HEK293 (cell line): Measurements from ENCODE around the gene MAD2L2.

ENCODE experiments used
- CTCF ChIA-PET: fragments of 350-600 bp; formaldehyde crosslinking; extraction: SDS; loops from one replicate; lab custom pipeline; 2021; ENCODE audit warnings: antibody characterized with exemption; lab: Yijun Ruan, JAX
- POLR2A ChIA-PET: fragments of 300-600 bp; formaldehyde crosslinking; extraction: SDS; loops from one replicate; lab custom pipeline; 2020; ENCODE audit warnings: antibody characterized with exemption, inconsistent platforms; lab: Yijun Ruan, JAX
- H3K27ac ChIP-seq: fragments of 200-500 bp; sonication (Bioruptor generic); 2 replicates; pipeline ENCODE4 v1.5.1; 2014; ENCODE audit warnings: low read depth, low read length, control low read depth, inconsistent platforms; ENCODE audit errors: extremely low read depth
- H3K36me3 ChIP-seq, 2 experiments: fragments of 200-500 bp in 1 of 2; sonication (Bioruptor generic) in 1 of 2; 1 replicate in 1 of 2; 2 replicates in 1 of 2; pipeline ENCODE4 v1.5.1; 2014 to 2017; ENCODE audit warnings: inconsistent platforms in 2 of 2, low read length in 2 of 2; ENCODE audit not compliant: control insufficient read depth in 2 of 2, insufficient read depth in 1 of 2
- H3K4me1 ChIP-seq: fragments of 200-500 bp; sonication (Bioruptor generic); 2 replicates; pipeline ENCODE4 v1.5.1; 2014; ENCODE audit warnings: mild to moderate bottlenecking, low read length, inconsistent platforms; ENCODE audit not compliant: control insufficient read depth, insufficient read depth
- H3K4me3 ChIP-seq: 2 replicates; pipeline ENCODE4 v1.5.1; 2011; ENCODE audit warnings: low read depth, mild to moderate bottlenecking, control low read depth, low read length, moderate library complexity
- H3K9me3 ChIP-seq: fragments of 200-500 bp; sonication (Bioruptor generic); 2 replicates; pipeline ENCODE4 v1.5.1; 2014; ENCODE audit warnings: low read depth, low read length, inconsistent platforms; ENCODE audit not compliant: control insufficient read depth, insufficient read depth
- FEZF1 ChIP-seq: fragments of 450-650 bp; formaldehyde crosslinking; IDR thresholded peaks from 2 replicates; pipeline ENCODE4 v1.5.1; 2016; ENCODE audit warnings: missing biosample characterization, missing genetic modification characterization
- KLF10 ChIP-seq: fragments of 450-650 bp; IDR thresholded peaks from 2 replicates; pipeline ENCODE4 v1.5.1; 2018; ENCODE audit warnings: missing biosample characterization, mild to moderate bottlenecking, missing genetic modification characterization
- KLF8 ChIP-seq: fragments of 450-650 bp; formaldehyde crosslinking; IDR thresholded peaks from 2 replicates; pipeline ENCODE4 v1.5.1; 2016; ENCODE audit warnings: missing biosample characterization, missing genetic modification characterization
- ZBTB7A ChIP-seq: fragments of 450-650 bp; formaldehyde crosslinking; IDR thresholded peaks from 2 replicates; pipeline ENCODE4 v1.5.1; 2016; ENCODE audit warnings: low read depth, missing biosample characterization, missing genetic modification characterization
- ZNF274 ChIP-seq, 2 experiments: fragments of 200-500 bp in 1 of 2; fragments of 450-650 bp in 1 of 2; sonication (Bioruptor generic) in 1 of 2; formaldehyde crosslinking in 1 of 2; IDR thresholded peaks; 2 replicates each; pipeline versions ENCODE4 v1.5.1 to v1.6.1; 2014 to 2016; ENCODE audit warnings: borderline replicate concordance in 1 of 2, inconsistent platforms in 1 of 2, low read length in 1 of 2, missing biosample characterization in 1 of 2, missing genetic modification characterization in 1 of 2
- ZNF426 ChIP-seq: fragments of 450-650 bp; formaldehyde crosslinking; IDR thresholded peaks from 2 replicates; pipeline ENCODE4 v1.5.1; 2017; ENCODE audit warnings: missing biosample characterization, missing genetic modification characterization, mild to moderate bottlenecking, inconsistent platforms, moderate library complexity
- ZNF488 ChIP-seq: fragments of 450-650 bp; formaldehyde crosslinking; IDR thresholded peaks from 2 replicates; pipeline ENCODE4 v1.5.1; 2016; ENCODE audit warnings: missing biosample characterization, missing genetic modification characterization
- ZNF513 ChIP-seq: fragments of 450-650 bp; IDR thresholded peaks from 2 replicates; pipeline ENCODE4 v1.5.1; 2018; ENCODE audit warnings: missing biosample characterization, missing genetic modification characterization
- ZNF514 ChIP-seq: fragments of 450-650 bp; formaldehyde crosslinking; IDR thresholded peaks from 2 replicates; pipeline ENCODE4 v1.5.1; 2016; ENCODE audit warnings: missing biosample characterization, missing genetic modification characterization
- ZNF530 ChIP-seq: fragments of 450-650 bp; formaldehyde crosslinking; IDR thresholded peaks from 2 replicates; pipeline ENCODE4 v1.5.1; 2016; ENCODE audit warnings: low read depth, missing biosample characterization, missing genetic modification characterization
- ZNF544 ChIP-seq: fragments of 450-650 bp; formaldehyde crosslinking; IDR thresholded peaks from 2 replicates; pipeline ENCODE4 v1.5.0; 2017; ENCODE audit warnings: missing biosample characterization, missing genetic modification characterization
- ZNF600 ChIP-seq: fragments of 450-650 bp; formaldehyde crosslinking; IDR thresholded peaks from 2 replicates; pipeline ENCODE4 v1.5.1; 2016; ENCODE audit warnings: missing biosample characterization, missing genetic modification characterization
- ZNF626 ChIP-seq: fragments of 450-650 bp; sonication (Bioruptor Pico); formaldehyde crosslinking; IDR thresholded peaks from 2 replicates; pipeline ENCODE4 v1.5.1; 2018; ENCODE audit warnings: missing biosample characterization, missing genetic modification characterization, inconsistent platforms
- ZNF654 ChIP-seq: fragments of 450-650 bp; formaldehyde crosslinking; IDR thresholded peaks from 2 replicates; pipeline ENCODE4 v1.5.1; 2016; ENCODE audit warnings: low read depth, missing biosample characterization, missing genetic modification characterization
- ZNF677 ChIP-seq: fragments of 450-650 bp; IDR thresholded peaks from 2 replicates; pipeline ENCODE4 v1.5.0; 2018; ENCODE audit warnings: missing biosample characterization, mild to moderate bottlenecking, missing genetic modification characterization, moderate library complexity
- ZNF76 ChIP-seq: fragments of 450-650 bp; formaldehyde crosslinking; IDR thresholded peaks from 2 replicates; pipeline ENCODE4; 2016; ENCODE audit warnings: low read depth, missing biosample characterization, missing genetic modification characterization, borderline replicate concordance
- ZNF776 ChIP-seq: fragments of 450-650 bp; formaldehyde crosslinking; IDR thresholded peaks from 2 replicates; pipeline ENCODE4 v1.5.0; 2017; ENCODE audit warnings: missing biosample characterization, missing genetic modification characterization, borderline replicate concordance
- ZNF791 ChIP-seq: fragments of 450-650 bp; formaldehyde crosslinking; IDR thresholded peaks from 2 replicates; pipeline ENCODE4 v1.5.1; 2016; ENCODE audit warnings: missing biosample characterization, missing genetic modification characterization
- ZNF830 ChIP-seq: fragments of 450-650 bp; IDR thresholded peaks from 2 replicates; pipeline ENCODE4 v1.5.0; 2018; ENCODE audit warnings: missing biosample characterization, missing genetic modification characterization, low read depth, mild to moderate bottlenecking, moderate library complexity
- TF ChIP-seq, protein P1 (sequence below): fragments of 450-650 bp; formaldehyde crosslinking; optimal IDR thresholded peaks from 2 replicates; pipeline ENCODE3; 2016; ENCODE audit warnings: missing biosample characterization, mild to moderate bottlenecking, missing genetic modification characterization
- TF ChIP-seq, protein P2 (sequence below): fragments of 450-650 bp; formaldehyde crosslinking; IDR thresholded peaks from 2 replicates; pipeline ENCODE4 v1.5.1; 2016; ENCODE audit warnings: missing biosample characterization, missing genetic modification characterization
- TF ChIP-seq, protein P3 (sequence below): fragments of 450-650 bp; formaldehyde crosslinking; IDR thresholded peaks from 2 replicates; pipeline ENCODE4 v1.5.1; 2016; ENCODE audit warnings: missing biosample characterization, missing genetic modification characterization, low read depth
- TF ChIP-seq, protein P4 (sequence below): fragments of 450-650 bp; formaldehyde crosslinking; IDR thresholded peaks from 2 replicates; pipeline ENCODE4 v1.5.0; 2017; ENCODE audit warnings: missing biosample characterization, missing genetic modification characterization, borderline replicate concordance

The MAD2L2 gene

DNA sequence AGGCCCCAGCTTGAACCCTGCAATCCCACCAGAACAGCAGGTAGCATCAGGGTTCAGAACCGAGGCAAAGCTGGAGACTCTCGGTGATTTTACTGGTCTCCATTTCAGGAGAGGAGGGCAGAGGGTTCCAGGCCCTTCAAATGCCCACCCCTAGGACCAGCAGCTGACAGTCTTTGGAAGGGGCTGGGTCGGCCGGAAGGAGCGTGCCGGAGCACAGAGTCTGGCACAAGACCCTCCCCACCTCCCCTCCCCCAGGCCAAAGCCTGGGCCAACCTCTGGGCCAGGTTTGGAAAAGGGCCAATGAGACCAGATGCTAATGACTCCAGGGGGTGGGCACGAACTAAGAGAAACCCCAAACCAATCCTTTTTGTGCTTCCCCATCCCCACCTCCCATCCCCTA, 33.6 kb downstream of the MAD2L2 start:
- no peaks in the 10 kb centered on the region for H3K4me1 ChIP-seq
- H3K27ac ChIP-seq = no peak overlapping the region
- no peaks in the 10 kb centered on the region for H3K9me3 ChIP-seq
- no peaks in the 10 kb centered on the region for H3K36me3 ChIP-seq
- ChIA-PET CTCF (interaction anchor here (0.5 to 2.4 kb wide), 4 partner anchors 123 to 610 kb away, joined by 3 to 12 read pairs (median 4); partner anchors contain the start of gene DISP3), POLR2A (interaction anchor here (0.7 kb wide), 1 partner anchor 385 kb away, joined by 4 read pairs; no protein-coding TSS in a partner anchor)
- TF ChIP-seq ZNF76 (tag by site-specific recombination) (no peak), ZNF513 (tag by site-specific recombination) (no peak), ZNF776 (tag by site-specific recombination) (no peak), KLF10 (tag by site-specific recombination) (no peak), ZNF544 (no peak), ZNF600 (tag by site-specific recombination) (no peak), ZNF274 (IDR thresholded peaks at IDR 0.05; ENCODE audit: low read length) (no peak), ZNF274 (tag by site-specific recombination; IDR thresholded peaks at IDR 0.05; ENCODE audit: borderline replicate concordance) (no peak), ZNF791 (tag by site-specific recombination) (no peak), ZNF514 (tag by site-specific recombination) (no peak), ZNF426 (no peak), ZNF830 (tag by site-specific recombination) (no peak), FEZF1 (no peak), ZNF530 (no peak), ZNF677 (tag by site-specific recombination) (no peak), ZNF488 (no peak)
- TF ChIP-seq, protein P1, sequence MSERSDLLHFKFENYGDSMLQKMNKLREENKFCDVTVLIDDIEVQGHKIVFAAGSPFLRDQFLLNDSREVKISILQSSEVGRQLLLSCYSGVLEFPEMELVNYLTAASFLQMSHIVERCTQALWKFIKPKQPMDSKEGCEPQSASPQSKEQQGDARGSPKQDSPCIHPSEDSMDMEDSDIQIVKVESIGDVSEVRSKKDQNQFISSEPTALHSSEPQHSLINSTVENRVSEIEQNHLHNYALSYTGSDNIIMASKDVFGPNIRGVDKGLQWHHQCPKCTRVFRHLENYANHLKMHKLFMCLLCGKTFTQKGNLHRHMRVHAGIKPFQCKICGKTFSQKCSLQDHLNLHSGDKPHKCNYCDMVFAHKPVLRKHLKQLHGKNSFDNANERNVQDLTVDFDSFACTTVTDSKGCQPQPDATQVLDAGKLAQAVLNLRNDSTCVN (tag by site-specific recombination) = no peak
- TF ChIP-seq, protein P2, sequence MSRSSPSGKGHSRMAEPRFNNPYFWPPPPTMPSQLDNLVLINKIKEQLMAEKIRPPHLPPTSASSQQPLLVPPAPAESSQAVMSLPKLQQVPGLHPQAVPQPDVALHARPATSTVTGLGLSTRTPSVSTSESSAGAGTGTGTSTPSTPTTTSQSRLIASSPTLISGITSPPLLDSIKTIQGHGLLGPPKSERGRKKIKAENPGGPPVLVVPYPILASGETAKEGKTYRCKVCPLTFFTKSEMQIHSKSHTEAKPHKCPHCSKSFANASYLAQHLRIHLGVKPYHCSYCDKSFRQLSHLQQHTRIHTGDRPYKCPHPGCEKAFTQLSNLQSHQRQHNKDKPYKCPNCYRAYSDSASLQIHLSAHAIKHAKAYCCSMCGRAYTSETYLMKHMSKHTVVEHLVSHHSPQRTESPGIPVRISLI (tag by site-specific recombination) = no peak
- TF ChIP-seq, protein P3, sequence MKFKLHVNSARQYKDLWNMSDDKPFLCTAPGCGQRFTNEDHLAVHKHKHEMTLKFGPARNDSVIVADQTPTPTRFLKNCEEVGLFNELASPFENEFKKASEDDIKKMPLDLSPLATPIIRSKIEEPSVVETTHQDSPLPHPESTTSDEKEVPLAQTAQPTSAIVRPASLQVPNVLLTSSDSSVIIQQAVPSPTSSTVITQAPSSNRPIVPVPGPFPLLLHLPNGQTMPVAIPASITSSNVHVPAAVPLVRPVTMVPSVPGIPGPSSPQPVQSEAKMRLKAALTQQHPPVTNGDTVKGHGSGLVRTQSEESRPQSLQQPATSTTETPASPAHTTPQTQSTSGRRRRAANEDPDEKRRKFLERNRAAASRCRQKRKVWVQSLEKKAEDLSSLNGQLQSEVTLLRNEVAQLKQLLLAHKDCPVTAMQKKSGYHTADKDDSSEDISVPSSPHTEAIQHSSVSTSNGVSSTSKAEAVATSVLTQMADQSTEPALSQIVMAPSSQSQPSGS (tag by site-specific recombination) = no peak
- H3K4me3 ChIP-seq = no peak overlapping the region

- ChIA-PET POLR2A (interaction anchor here (1.3 kb wide), 1 partner anchor 9 kb away, joined by 3 read pairs; no protein-coding TSS in a partner anchor), CTCF (interaction anchor here (0.6 to 5.7 kb wide), 29 partner anchors 10 to 609 kb away, joined by 3 to 95 read pairs (median 4); no protein-coding TSS in a partner anchor)
- no peaks in the 10 kb centered on the region for H3K4me1 ChIP-seq
- H3K27ac ChIP-seq = no peak overlapping the region
- H3K36me3 ChIP-seq = no peaks in the 10 kb centered on the region
- no peaks in the 10 kb centered on the region for H3K9me3 ChIP-seq
- H3K4me3 ChIP-seq = no peak overlapping the region
- TF ChIP-seq ZNF654 (tag by site-specific recombination) (no peak), ZBTB7A (tag by site-specific recombination) (no peak), KLF8 (tag by site-specific recombination) (no peak), FEZF1 (no peak), ZNF626 (tag by site-specific recombination) (no peak)
- TF ChIP-seq, protein P4, sequence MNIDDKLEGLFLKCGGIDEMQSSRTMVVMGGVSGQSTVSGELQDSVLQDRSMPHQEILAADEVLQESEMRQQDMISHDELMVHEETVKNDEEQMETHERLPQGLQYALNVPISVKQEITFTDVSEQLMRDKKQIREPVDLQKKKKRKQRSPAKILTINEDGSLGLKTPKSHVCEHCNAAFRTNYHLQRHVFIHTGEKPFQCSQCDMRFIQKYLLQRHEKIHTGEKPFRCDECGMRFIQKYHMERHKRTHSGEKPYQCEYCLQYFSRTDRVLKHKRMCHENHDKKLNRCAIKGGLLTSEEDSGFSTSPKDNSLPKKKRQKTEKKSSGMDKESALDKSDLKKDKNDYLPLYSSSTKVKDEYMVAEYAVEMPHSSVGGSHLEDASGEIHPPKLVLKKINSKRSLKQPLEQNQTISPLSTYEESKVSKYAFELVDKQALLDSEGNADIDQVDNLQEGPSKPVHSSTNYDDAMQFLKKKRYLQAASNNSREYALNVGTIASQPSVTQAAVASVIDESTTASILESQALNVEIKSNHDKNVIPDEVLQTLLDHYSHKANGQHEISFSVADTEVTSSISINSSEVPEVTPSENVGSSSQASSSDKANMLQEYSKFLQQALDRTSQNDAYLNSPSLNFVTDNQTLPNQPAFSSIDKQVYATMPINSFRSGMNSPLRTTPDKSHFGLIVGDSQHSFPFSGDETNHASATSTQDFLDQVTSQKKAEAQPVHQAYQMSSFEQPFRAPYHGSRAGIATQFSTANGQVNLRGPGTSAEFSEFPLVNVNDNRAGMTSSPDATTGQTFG (tag by site-specific recombination) = no peak
Observed at GRCh38 chr1:11646317-11646716, 34.6 kb downstream of the MAD2L2 start.
